NCI-H526 (cell line): ENCODE measurements around the gene SELPLG.
"Not testable (repeated sequence)": the region's sequence is repeated elsewhere in the genome, so short reads cannot be mapped to it uniquely, and the experiment has no call there.

Experiments
- DNase-seq, 2 experiments: peaks; one replicate each; lab custom pipeline; 2025; lab: John Stamatoyannopoulos, UW

Gene SELPLG

DNA sequence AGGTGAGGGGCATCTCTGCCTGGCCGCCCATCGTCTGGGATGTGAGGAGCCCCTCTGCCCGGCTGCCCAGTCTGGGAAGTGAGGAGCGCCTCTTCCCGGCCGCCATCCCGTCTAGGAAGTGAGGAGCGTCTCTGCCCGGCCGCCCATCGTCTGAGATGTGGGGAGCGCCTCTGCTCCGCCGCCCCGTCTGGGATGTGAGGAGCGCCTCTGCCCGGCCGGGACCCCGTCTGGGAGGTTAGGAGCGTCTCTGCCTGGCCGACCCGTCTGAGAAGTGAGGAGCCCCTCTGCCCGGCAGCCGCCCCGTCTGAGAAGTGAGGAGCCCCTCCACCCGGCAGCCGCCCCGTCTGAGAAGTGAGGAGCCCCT is 22.1 kb upstream of the SELPLG start:
- not testable (repeated sequence) for DNase-seq

DNA sequence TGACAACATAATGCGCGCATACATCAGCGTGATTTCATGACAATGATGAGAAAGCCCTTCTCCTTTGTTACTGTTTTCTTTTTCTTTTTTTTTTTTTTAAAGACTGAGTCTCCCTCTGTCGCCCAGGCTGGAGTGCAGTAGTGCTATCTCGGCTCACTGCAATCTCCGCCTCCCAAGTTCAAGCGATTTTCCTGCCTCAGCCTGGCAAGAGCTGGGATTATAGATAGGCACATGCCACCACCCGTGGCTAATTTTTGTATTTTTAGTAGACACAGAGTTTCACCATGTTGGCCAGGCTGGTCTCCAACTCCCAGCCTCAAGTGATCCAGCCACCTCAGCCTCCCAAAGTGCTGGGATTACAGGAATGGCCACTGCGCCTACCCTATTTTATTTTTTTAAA is 20.9 kb upstream of the SELPLG start:
- not testable (repeated sequence) for DNase-seq

- no peak for DNase-seq
Observed at GRCh38 chr12:108653922-108654321, 20.2 kb upstream of the SELPLG start.

DNA sequence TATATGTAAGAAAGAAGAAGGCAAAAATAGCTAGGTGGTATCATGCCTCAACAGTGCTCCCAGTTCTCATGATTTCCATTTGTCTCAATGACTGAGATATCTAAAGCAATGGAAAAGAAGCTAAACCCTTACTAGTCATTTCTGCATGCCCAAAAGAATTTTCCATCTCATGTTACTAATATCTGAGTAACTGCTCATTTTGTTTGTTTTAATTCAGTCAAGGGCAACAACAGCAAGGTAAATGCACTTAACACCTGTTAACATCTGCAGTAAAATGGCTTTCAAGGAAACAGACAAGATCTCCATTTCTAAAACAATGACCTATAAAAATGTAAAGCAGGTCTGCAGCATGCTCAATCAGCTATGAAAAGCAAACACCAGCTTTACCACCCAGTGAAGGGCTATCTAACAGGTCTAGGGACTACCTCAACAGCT is 19.4 kb upstream of the SELPLG start:
- DNase-seq, result peak; percentile 82 to 89

DNA sequence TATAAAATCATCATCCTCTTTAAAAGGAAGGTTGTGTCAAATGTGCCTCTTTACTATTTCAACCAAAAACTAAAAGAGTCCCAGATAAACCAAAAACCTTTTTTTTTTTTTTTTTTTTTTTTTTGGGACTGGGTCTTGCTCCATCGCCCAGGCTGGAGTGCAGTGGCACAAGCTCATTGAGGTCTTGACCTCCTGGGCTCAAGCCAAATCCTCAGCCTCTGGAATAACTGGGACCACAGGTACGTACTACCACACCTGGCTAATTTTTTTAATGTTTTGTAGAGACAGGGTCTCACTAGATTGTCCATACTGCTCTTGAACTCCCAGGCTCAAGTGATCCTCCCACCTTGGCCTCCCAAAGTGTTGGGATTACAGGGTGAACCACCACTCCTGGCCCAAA is 16.4 kb upstream of the SELPLG start:
- no peak for DNase-seq

DNA sequence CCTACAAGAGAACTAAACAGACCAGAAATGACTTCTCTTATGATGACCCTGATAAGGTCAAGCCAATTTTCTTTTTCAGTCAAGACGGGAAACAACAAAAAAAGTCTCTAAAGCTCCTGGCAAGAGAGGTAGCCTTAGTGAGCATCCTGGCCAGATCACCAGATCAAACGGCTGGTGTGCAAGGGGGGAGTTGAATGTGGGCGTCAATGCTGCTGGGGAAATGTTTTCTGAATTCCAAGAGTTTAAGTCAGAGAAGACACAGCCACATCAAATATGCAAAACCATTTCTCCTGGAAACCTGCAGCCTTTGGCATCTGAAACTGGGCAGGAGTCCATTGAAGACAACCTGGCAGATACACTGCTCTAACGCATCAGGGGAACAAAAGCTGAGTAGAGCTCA is 16.0 kb upstream of the SELPLG start:
- DNase-seq, result no peak

- DNase-seq, result no peak
Observed at GRCh38 chr12:108649126-108649525, 15.4 kb upstream of the SELPLG start.

DNA sequence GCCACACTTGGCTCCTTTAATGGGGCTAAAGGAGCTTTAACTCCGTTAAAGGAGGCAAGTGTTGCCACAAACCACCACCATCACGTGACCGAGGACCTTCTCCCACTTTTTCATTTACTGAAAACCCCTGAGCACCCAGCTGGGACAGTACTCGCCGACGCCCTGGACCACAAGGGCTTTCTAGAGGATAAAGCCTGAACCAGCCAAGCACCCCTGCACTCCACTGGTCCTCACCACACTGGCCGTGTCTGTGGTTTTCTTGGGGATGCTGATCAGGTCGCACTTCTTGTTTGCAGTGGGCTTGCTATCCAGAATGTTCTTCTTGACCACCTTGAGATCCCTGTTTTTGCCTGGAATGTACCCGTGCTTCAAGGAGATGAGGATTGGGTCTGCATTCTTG is 14.7 kb upstream of the SELPLG start:
- DNase-seq, result no peak

GRCh38 chr12:108647585-108648287 is 14.0 kb upstream of the SELPLG start:
- DNase-seq, result no peak

DNA sequence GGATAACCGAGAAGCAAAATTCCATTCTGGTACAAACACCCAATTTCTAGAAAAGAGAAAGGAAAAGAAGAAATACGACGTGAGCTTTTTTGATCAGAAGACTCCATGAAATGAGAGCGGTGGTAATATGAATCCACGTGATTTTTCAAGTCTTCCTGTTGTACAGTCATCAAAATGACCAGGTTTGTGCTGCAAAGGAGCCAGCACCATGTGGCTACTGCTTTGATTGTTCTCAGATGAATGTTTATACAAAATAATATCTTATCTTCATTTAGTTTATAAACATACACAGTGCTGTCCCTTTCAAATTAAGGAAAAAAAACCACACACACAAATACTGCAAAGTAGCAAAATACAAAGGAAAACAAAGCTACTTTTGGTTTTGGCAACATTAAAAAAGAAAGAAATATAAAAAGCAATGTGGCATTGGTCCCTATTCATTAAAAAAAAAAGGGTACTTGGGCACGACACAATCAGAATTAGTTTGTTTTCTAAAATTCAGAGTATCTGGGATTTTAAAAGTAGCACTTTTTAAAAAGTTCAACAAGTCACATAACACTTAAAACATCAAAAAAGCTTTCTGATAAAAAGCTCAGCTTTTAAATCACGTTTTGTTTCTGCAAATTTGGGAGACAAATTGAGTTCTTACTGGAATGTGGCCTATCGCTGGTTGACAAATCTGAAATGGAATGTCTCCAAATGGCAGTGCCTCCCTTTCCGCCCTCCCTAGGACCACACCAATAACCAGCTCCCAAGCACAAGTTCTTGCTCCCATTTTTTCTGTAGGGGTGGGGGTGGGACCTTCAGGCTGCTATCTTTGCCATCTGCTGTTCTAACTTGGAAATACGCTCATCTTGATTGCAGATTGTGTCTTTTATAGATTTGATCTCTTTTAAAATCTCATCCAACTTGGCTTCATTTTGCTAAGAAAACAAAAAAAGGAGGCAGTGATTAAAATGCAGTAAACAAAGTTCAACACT is 13.2 kb upstream of the SELPLG start:
- no peak for DNase-seq

GRCh38 chr12:108645686-108646599 is 12.2 kb upstream of the SELPLG start:
- no peak for DNase-seq

GRCh38 chr12:108644811-108645120 is 11.1 kb upstream of the SELPLG start:
- no peak for DNase-seq

DNA sequence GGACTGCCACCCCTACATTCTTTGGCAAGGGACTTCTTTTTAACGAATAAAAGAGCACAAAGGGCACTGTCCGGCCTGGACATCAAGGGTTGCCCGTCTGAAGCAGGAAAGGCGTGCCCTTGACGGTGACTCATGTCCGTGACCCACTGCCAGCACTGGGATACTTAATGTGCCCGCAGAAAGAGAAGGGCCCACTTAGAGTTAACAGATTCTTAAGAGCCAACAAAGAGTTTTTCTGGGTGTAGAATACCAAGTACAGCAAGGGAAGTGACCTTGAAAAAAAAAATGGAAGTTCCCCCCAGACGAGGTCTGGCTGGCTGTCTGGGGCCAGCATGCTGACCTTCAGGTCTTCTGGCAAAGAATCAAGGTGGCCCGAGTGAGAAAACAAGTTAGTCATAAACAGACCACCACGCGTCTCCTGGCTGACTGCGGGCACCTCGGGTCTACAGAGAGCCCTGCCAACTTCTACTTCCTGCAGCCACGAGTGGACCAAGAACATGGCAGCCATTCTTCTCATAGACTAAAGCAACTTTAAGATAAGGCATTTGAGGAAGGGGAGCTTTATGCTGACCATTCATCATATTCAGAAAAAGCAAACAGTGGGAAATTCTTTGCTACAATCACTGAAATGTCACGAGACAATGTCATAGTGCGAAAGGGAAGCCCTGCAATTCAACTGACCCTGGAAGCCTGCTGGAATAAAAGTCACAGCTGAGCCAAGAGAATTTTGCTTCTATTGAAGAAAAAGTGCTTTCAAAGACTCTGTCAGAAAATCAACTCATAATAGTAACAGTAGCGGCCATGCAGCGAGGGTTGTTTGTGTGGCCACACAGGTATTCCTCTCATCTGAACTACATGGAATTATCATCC is 10.5 kb upstream of the SELPLG start:
- DNase-seq, result no peak

DNA sequence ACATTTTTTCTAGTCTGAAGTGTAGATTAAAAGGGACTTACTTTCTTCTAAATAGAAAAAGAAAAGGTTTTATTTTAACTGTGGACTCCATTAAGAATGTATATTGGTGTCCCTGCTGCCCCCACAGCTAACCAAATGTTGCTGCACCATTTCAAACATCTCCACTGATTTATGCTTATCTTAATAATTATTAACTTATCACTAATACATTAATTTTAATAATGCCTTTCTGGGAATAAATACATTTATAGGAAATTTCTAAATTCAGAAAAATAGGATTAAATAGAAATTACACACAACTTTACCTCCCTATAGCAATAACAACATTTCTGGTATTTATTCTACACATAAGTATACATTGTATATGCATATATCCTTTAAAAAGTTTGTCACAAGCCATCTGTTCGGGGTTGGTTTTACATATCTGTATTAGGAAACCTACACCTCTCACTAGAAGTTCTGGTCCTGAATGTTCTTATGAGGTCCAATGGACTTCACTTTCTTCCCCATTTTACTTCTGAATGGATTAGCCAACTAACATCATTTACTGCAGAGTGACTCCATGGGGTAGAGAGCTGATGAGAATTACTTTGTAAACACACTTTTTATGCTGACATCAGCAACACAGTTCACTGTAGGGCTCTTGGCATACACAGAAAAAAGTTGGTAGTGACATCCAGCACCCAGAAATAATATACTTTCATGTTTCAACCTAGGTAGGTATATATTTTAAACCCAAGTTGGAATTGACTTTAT is 9.4 kb upstream of the SELPLG start:
- no peak for DNase-seq

DNA sequence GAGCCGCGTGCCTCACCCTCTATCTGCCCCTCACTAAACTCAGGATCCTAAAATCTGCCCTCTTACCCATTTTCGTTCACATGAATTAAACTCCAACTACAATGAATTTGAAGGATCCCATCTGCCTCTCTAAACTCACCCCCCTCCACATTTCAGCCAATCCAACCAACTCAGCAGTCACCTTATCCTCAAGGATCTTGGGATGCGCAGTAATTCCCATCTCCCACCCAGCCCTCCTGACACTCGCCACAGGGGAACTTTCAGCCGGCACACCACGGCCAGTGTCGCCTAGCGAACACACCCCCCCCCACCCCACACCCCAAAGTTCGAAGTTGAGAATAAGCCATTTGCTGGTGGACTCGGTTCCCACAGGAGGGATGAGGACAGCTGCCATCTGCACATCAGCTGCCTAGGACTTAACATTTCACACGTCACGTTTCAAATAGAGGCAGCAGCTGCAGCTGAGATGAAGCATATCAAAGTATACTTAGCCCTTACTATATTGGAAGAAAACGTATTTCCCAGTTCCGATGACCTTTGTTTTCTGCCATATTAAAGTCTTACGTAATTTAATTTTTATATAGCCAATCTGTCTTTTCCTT is 8.7 kb upstream of the SELPLG start:
- DNase-seq, result no peak

DNA sequence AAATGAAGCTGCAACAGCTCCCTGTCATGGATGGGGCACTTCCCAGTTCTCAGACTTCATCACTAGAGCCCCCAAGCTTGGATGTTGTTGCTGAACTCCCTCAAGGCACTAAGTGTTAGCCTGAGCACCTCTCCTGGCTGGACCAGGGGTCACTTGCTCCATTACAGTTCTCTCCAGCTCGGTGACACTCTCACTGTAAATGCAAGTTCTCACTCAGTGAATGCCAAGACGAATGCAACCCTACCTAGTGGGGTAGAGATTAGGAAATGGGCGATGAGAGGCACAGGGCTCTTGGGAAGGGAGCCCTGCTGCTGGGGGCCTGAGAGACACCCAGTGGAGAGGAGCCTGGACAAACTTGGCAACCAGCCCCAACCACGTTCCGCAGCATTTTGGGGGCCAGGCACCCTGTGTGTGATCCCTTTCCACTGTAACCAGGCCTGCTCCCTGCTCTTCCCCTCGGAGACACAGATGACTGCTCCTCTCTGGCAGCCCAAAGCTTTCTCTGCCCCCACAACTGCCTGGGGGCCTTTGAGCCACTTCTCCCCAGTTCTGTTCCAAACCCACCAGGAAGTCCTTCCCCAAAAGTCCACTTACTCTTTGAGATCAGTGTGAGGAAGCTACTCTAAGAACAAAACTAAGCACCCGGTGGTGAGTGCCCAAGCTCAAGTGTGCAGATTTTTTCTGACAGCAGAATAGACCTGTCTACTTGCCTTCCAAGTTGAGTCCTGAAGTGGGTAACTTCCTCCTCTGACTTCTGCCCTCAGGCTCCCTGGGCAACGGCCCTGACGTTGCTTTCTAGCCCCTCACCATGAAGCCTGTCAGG is 8.0 kb upstream of the SELPLG start:
- no peak for DNase-seq

DNA sequence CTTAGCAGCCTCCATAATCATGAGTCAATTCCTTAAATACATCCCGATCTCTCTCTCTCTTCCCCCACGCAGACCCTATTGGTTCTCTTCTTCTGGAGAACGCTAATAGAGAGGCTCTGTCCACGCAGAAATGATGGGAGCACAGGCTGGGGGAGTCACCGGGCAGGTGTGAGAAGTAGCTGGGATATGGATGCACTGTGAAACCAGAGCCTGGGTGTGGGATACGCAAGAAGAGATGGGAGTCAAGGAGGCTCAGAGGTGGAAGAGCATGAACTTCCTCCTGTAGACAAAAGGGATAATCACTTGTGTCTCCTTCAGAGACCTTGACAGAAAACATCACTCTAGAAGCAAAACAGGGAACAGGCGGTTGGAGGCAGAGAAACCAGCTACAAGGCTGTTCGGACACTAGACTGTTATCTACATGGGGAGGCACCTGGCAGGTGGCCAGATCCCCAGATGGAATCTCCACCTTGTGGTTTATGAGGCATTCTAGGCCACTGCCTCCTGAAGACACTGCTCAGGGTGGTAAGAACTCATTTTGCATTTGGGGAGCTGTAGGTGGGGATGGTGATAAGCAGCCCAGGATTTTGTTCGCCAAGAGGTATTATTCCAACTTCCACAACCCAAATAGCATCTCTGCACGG is 7.2 kb upstream of the SELPLG start:
- DNase-seq, result peak in 1 of 2 experiments; percentile 7

DNA sequence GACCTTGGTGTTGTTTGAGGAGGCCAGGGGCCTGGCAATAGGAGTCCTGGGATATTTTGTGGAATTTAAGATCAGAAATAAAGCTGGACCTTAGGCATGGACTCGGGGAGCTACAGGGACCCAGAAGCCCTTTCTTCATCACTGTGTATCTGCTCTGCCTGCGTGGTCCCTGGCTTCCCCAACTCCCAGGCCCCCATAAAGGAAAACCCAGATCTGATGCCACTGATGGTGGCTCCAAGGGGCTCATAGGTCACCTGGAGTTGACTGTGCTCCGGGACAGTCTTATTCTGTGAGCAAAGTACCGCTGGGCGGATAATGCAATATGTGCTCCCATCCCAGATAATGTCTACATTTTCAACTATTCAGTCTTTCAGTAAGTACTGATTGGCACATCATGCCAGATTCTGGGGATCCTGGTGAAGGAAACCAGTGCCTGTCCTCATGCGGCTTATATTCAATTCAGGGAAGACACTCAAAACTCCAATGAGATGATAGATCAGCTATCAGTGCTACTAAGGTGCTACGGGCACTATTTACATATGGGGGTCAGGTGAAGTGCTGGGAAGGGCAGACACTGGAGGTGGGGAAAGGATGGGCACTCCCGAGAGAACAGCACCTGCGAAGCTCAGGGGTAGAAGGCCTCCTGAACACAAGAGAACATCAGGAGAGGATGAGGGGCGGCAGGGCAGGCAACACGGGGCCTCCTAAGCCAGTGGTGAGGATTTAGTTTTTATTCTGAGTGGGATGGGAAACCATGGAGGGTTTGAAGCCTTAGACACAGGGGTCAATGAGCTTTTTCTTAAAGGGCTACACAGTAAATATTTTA is 5.5 kb upstream of the SELPLG start:
- DNase-seq, result no peak
